GM12874 (cell line): ENCODE data around the gene TM2D3.

Experiments
- TF ChIP-seq, protein P1 (sequence below): IDR thresholded peaks from 2 replicates; pipeline ENCODE4 v1.5.1; 2011; ENCODE audit warnings: low read depth, mild to moderate bottlenecking, control low read depth, low read length, moderate library complexity; ENCODE audit not compliant: insufficient read depth

TM2D3 gene

GRCh38 chr15:101647251-101647650 lies 4.9 kb downstream of the TM2D3 start:
- TF ChIP-seq, protein P1, sequence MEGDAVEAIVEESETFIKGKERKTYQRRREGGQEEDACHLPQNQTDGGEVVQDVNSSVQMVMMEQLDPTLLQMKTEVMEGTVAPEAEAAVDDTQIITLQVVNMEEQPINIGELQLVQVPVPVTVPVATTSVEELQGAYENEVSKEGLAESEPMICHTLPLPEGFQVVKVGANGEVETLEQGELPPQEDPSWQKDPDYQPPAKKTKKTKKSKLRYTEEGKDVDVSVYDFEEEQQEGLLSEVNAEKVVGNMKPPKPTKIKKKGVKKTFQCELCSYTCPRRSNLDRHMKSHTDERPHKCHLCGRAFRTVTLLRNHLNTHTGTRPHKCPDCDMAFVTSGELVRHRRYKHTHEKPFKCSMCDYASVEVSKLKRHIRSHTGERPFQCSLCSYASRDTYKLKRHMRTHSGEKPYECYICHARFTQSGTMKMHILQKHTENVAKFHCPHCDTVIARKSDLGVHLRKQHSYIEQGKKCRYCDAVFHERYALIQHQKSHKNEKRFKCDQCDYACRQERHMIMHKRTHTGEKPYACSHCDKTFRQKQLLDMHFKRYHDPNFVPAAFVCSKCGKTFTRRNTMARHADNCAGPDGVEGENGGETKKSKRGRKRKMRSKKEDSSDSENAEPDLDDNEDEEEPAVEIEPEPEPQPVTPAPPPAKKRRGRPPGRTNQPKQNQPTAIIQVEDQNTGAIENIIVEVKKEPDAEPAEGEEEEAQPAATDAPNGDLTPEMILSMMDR = no peak

DNA sequence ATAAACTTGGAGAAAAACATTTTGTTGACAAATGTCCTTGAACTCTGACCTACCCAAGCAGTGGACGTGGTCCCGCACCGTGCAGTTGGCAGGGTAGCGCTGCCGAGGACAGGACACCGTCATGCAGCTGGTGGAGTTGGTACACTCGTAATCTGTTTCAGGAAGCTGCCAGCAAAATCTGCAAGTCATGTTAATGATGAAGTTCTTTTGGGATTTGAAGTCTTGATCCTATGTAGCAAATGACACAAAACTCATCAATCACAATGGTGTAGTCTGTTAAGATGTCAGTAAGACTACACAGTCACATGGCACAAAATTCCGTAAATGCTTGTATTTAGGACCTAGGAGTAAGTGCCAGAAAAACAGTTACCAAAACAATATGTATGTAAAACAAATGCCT lies 5.5 kb downstream of the TM2D3 start:
- TF ChIP-seq, protein P1 = no peak

- TF ChIP-seq, protein P1 = no peak
Observed at GRCh38 chr15:101642361-101642760, 9.8 kb downstream of the TM2D3 start.

DNA sequence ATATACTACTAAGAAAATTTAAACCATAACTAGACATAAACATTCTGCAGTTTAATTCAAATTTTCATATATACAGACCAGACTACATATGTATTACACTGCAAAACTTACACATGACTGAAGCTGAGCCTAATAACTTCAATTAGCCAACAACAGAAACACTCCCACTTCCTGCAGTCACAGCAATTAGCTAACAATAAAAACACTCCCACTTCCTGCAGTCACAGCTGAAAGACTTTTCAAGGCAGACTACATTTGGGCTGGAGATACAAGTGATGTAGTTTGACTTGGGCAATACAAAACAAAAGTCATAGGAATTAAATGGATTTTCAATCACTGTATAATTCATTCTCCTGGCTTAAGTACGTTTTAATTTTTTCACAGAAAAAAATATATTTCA lies 10.3 kb downstream of the TM2D3 start:
- TF ChIP-seq, protein P1 = no peak

GRCh38 chr15:101641129-101641764 lies 10.9 kb downstream of the TM2D3 start:
- TF ChIP-seq, protein P1 = peak; percentile 77

GRCh38 chr15:101639667-101640066 lies 12.5 kb downstream of the TM2D3 start:
- TF ChIP-seq, protein P1 = no peak

GRCh38 chr15:101637919-101638318 lies 14.3 kb downstream of the TM2D3 start:
- TF ChIP-seq, protein P1 = no peak
